Left renal pelvis (tissue), 4 donors: ENCODE measurements around the gene LARGE1. TPM values are rescaled to one million over a fixed set of nuclear protein-coding genes. Genes with fewer than 3 reads are reported as not detected.

Source experiments
- DNase-seq, 4 donors: peaks; one replicate each; pipeline ENCODE4 v3.0.0-alpha.2; 2013; ENCODE audit warnings: low read depth in 4 of 4, low spot score in 3 of 4
- polyA plus RNA-seq, 4 donors: library from polyadenylated mRNA; unstranded; fragments of 120-200 nt; gene quantifications; one replicate each; pipeline ENCODE4 v1.2.1, GENCODE V29; 2013; ENCODE audit not compliant: insufficient read length in 4 of 4

Gene LARGE1
- polyA plus RNA-seq, 4 donors, result 25.9 to 29.2 (median 27.4) TPM

GRCh38 chr22:33513388-33514338 lies 406.6 kb downstream of the LARGE1 start:
- DNase-seq, result no peak

DNA sequence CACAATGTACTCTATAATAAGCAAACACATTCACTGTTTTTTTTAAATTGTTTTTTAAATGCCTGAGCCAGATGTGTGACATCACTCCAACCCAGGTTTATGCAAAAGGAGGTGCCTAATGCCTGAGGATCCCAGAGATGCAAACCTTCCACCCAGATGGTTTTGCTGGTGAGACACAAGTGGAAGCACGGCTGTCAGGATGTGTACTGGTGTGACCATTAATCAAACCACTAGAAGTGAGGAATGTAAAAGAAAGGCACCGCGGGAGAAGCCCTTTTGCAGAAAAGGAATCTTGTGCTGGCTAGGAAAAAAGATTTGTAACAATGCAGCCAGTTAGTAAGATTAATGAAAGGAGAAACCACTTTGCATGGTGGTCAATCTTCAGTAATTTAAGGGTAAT lies 407.4 kb downstream of the LARGE1 start:
- no peak for DNase-seq

DNA sequence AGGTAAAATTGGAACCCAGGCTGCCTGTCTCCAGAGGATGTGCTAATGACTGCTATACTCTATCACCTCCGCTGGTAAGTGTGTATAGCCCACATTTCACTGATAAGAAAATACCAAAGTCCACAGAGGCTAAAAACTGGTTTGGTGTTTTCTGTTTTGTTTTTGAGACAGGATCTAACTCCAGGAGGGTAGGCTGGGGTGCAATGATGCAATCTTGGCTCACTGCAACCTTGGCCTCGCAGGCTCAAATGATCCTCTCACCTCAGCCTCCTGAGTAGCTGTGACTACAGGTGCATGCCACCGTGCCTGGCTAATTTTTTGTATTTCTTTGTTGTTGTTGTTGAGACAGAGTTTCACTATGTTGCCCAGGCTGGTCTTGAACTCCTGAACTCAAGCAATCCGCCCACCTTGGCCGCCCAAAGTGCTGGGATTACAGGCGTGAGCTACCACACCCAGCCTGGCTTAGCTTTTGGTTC lies 409.8 kb downstream of the LARGE1 start:
- DNase-seq, result no peak

- DNase-seq, result no peak
Measured at GRCh38 chr22:33504941-33505625, 415.2 kb downstream of the LARGE1 start.

DNA sequence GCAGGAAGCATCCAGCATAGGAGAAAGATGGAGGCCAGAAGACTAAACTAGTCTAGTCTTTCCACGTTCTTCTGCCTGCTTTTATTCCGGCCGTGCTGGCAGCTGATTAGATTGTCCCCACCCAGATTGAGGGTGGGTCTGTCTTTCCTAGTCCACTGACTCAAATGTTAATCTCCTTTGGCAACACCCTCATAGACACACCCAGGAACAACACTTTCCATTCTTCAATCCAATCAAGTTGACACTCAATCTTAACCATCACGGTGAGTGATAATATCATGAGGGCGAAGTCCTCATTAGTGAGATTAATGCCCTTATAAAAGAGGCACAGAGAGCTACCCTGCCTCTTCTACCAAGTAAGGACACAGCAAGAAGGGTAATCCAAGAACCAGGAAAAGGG lies 424.2 kb downstream of the LARGE1 start:
- DNase-seq, result no peak

DNA sequence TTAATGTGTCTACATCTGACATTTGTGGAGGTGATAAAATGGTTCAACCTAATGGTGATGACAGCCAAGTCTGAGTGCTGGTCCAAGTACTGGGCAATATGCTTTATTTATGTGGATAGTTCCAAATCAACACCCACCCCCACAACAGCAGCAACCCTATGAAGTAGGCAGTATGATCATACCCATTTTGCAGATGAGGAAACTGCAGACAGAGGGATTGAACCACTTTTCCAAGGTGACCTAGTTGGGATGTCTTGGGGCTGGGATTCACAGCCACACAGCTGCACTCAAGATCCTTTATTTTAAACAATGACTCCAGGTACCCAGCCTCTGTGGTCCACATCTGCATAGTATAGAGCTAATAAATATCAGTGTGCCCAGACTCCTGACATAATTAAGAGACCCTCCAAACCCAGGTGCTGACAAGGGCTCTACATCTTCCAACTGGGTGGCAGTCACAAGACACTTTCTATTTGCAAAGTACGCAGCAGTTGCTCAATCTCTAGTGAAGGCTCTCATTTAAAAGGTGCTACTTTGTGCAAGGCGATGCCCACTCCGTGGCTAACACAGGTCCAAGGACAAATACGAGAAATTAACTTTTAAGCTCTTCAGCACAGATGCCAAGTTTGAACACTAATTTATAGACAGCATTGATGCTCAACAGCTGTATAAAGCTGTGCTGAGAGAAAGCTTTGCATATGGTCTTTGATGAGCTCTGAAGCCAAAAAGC lies 426.6 kb downstream of the LARGE1 start:
- no peak for DNase-seq

GRCh38 chr22:33492210-33492651 lies 428.0 kb downstream of the LARGE1 start:
- DNase-seq, result no peak

DNA sequence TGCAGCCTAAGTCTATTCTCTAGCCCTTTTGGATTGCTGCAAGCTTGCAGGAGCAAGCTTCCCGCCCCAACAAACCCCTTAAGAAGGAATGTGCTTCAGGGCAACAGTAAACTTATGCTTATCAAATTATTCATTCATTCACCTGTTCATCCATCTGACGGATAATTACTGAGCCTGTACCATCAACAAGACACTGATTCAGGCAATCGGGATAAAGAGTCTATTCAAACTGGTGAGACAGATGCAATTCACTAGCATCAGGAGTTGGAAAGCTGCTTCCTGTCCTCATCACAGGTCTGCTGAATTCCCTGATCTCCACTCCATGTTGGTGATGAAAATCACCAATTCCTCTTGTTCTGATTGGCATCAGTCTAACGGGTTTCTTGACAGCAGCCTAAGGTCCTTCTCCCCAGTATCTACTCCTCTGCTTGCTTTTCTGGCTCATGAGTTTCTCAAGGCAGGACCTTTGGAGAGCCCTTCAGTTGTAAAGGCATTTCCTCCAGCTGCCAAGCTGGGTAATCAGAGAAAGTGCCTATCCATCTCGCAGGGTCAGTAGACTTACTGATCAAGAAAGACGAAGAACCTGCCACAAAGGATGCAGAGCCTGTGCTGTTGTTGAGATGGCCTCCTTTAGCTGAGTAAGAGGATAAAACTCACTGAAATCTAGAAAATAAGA lies 433.1 kb downstream of the LARGE1 start:
- DNase-seq, result no peak

DNA sequence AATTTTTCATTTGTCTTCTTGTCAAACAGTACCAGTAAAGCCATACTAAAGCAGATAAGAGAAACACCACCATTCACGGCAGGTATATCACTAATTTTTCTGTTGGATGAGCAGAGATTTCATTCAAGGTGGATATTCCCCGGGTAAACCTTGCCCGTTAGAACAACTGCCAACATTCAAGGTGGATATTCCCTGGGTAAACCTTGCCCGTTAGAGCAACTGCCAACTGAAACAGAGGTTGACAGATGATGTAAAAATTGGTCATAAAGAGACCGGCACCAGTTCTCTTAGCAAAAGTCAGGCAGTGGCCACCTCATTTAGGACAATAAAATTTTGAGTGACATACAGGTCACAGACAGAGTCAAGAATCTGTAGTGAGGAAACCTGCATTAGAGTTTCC lies 438.7 kb downstream of the LARGE1 start:
- DNase-seq, result no peak

DNA sequence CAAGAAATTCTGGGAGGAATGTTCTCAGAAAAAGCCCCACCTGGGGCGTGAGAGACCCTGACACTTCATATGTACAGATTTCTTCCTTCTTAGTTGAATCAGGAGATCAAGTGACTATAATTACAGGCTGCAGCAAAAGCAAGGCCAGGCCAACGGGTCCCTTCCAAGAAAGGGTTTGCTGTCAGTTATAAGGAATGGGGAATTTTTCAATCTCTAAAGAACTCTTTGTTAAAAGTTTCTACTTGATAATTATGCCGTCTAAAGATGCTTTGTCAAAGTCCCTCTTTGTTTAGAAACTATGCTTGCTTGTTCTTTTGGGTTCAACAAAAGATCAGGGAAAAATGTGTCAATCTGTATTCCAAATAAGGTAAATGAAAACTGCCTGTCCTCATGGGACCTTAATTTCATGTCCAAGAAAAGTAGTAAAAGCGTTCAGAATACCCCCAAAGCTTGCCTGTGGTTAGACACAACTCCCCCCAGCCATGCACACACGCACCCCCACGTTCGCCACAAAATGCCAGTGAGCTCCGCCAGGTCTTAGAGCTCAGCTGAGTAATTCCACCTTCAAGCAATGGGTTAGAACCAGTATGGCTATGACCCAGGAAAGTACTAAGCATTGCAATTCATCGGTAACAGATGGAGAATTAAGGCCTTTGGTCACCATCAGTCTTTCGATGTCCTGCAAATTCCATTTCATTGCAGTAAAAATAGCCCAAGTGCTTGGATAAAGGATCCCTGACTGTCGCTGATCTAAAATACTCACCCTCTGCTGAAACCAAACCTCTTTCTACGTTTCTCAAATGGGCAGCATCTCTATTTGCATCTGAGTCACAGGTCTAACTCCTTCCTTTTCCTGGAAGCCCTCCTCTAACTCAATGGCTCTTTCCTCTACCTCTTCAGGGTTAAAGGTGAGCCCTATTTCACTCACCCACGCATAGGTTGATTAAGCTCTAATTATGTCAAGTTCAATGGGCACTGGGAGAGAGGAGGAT lies 442.9 kb downstream of the LARGE1 start:
- no peak for DNase-seq

DNA sequence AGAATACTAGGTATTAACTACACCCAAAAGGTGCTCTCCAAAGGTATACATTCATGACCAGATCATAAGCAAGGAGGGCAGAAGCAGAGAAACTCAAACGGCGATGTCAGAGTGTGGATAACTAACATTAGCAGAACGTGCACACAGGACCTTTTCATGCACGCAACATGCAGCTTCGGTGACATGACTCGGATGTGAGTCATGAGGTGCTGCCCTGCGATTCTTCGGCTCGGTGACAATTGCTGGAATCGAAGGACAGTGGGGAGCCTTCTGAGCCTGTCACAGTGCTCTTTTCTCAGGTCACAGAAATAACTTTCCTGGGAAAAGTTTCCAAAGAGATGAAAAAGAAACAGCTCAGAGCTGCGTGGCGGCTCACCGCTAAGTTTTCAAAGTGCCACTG lies 443.6 kb downstream of the LARGE1 start:
- no peak for DNase-seq

- DNase-seq, result no peak
Measured at GRCh38 chr22:33476206-33476605, 444.1 kb downstream of the LARGE1 start.

DNA sequence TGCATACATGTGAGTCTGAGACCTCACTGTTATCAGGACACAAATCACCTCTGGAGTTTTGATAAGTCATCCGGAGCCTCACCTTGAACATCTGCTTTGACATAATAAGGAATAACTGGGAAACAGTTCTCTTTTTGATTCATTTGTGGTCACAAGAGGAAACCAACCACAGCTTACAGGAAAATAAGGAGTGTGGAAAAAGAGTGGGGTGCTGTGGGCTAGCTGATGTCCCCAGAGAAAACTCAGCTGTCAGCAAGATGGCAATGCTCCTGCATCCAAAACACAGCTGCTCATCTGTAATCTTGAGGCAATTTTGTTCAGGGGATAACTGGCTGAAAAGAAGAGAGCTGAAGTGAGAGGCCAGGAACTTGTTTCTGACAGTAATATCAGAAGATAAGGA lies 445.7 kb downstream of the LARGE1 start:
- no peak for DNase-seq

GRCh38 chr22:33472462-33473344 lies 447.6 kb downstream of the LARGE1 start:
- DNase-seq, result no peak

- DNase-seq, result no peak
Measured at GRCh38 chr22:33470456-33470855, 449.8 kb downstream of the LARGE1 start.

DNA sequence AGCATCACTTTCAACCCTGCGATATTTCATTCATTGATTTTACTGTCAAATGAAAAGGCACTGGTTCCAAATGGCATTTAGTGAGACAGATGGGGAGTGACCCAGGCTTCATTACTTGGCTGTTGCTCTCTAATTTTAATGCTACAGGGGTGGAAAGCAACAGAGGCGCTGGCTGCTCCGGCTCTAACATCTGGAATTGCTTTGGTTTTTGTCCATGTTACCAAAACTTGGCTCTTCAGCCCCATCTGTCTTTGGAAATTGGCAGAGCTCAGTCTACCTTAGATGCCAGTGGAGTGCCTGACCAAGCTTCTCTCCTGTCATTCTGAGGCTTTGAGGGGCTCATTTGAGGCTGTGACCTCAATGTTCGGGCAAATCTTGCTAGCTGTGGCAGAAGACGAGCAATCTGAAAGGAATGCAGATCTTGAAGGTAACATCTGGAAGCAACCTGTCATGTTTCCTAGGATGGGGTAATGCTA lies 452.6 kb downstream of the LARGE1 start:
- DNase-seq, result no peak

- DNase-seq, result no peak
Measured at GRCh38 chr22:33467080-33467479, 453.2 kb downstream of the LARGE1 start.

DNA sequence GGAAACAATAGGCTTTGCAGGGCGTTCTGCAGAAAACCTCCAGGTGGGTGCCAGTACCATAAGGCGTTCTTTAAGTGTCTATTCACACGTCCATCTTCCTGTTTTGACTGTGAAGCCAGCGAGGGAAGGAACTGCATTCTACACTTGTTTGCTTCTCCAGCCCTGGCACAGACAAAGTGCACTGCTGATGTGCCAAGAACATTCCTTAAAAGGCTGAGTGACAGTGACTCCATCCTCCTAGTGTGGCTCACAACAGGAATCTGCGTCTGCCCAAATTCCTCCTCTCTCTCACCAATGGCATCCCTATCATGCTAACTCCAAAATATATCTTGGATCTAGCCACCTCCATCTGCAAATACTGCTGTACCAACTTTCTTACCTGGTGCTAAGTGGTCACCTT lies 454.7 kb downstream of the LARGE1 start:
- DNase-seq, result no peak
